Heart right ventricle (tissue), 16 donors: ENCODE measurements around the gene ELK3. TPM values are rescaled to one million over a fixed set of nuclear protein-coding genes. Genes with fewer than 3 reads are reported as not detected.

Source experiments
- ATAC-seq, 8 donors: fragments of 200-7000 bp; cut with Tn5 transposase; one replicate each; pipeline ENCODE4 v1.9.1; 2020; ENCODE audit warnings: mild to moderate bottlenecking in 8 of 8, moderate library complexity in 8 of 8, moderate number of reproducible peaks in 1 of 8
- DNase-seq, 2 donors: peaks; one replicate each; pipeline ENCODE4 v3.0.0-alpha.2; 2020
- H3K27ac ChIP-seq, 10 donors: fragments of 200-600 bp; sonication (generic) in 2 of 10; one replicate each; pipeline versions ENCODE4 v1.5.0 to v1.8.0; 2020 to 2022; ENCODE audit warnings: mild to moderate bottlenecking in 3 of 10
- H3K27me3 ChIP-seq, 7 donors: fragments of 200-600 bp; one replicate each; pipeline ENCODE4 v1.8.0; 2021 to 2022; ENCODE audit warnings: mild to moderate bottlenecking in 2 of 7
- H3K36me3 ChIP-seq, 9 donors: fragments of 200-600 bp; sonication (generic) in 1 of 9; one replicate each; pipeline versions ENCODE4 v1.5.0 to v1.8.0; 2020 to 2022; ENCODE audit warnings: mild to moderate bottlenecking in 2 of 9
- H3K4me1 ChIP-seq, 9 donors: fragments of 200-600 bp; sonication (generic) in 1 of 9; one replicate each; pipeline versions ENCODE4 v1.5.0 to v1.8.0; 2020 to 2022; ENCODE audit warnings: mild to moderate bottlenecking in 4 of 9
- H3K4me3 ChIP-seq, 10 donors: fragments of 200-600 bp; sonication (generic) in 2 of 10; one replicate each; pipeline versions ENCODE4 v1.5.0 to v1.8.0; 2020 to 2022; ENCODE audit warnings: mild to moderate bottlenecking in 7 of 10, moderate library complexity in 2 of 10
- H3K9me3 ChIP-seq, 11 donors: fragments of 200-600 bp in 10 of 11; sonication (generic) in 2 of 11; one replicate each; pipeline versions ENCODE4 v1.5.0 to v1.8.0; 2013 to 2022; ENCODE audit warnings: mild to moderate bottlenecking in 2 of 11, control low read depth in 1 of 11, moderate library complexity in 1 of 11
- WGBS, 2 donors: extraction: QIAGEN DNeasy Blood & Tissue Kit; methylation state at CpG; one replicate each; pipeline ENCODE4 v1.1.7; 2013; ENCODE audit warnings: inconsistent platforms in 1 of 2; 5-methylcytosine and 5-hydroxymethylcytosine counted together
- intact Hi-C, 10 donors: fragments of 100-400 bp; cut with DNase I; formaldehyde crosslinking; loops; one replicate each; pipeline versions ENCODE4 v1.11.1 to v1.14.2; 2022
- polyA plus RNA-seq, 2 donors: library from polyadenylated mRNA; stranded (reverse); fragments of 200-250 nt; gene quantifications; one replicate each; pipeline ENCODE4 v1.2.3, GENCODE V29; 2013
- total RNA-seq, 10 donors: library from RNA; stranded (reverse); fragmentation: NEBNext Ultra II Directional in 3 of 10; extraction: Animal tissue kit (Norgen Biotek cat#: 25700) in 3 of 10; gene quantifications; one replicate each; pipeline versions ENCODE4 v1.2.1 to v1.2.4, GENCODE V29; 2021 to 2023
- TF ChIP-seq, protein P1 (sequence below), 9 donors: fragments of 200-600 bp; sonication (generic) in 2 of 9; IDR thresholded peaks; one replicate each; pipeline versions ENCODE4 v1.5.0 to v1.8.0; 2021 to 2022; ENCODE audit warnings: antibody characterized with exemption in 9 of 9, mild to moderate bottlenecking in 5 of 9, moderate library complexity in 1 of 9
- donor health status: Arrhythmogenic right ventricular cardiomyopathy.
- donor health status: ischemic (EF 13 %, LVEDD 7.1; RV severe dilation, severe dysfunction).
- donor health status: healthy with polysubstance abuse.
- donor health status: DM: no; HTN: yes; CAD: no.
- donor health status: DM: no; HTN: no; CAD: no.
- donor health status: ischemic (EF 25% LVEDD 6.9; RV normal size, moderate dysfunction).
- donor health status: ischemic (EF 25% LVEDD 5.7; RV mildly dilated, moderate dysfunction).
- donor health status: healthy.
- donor health status: DM: yes; HTN: yes; CAD: no.
- donor health status: Ischemic cardiomyopathy.
- donor health status: ischemic (EF 35%, LVEDD 5.7; RV mildly dilated, moderate dysfunction).
- donor health status: nonischemic (EF 11% LVEDD 7.7; RV severe dilation, severe dysfunction).
- donor health status: DM: yes; HTN: yes; CAD: no.
- donor health status: PGD.
- donor health status: ischemic (EF 29% LVEDD 5.4; RV normal size, mild dysfunction).
- donor health status: nonischemic (EF 23%, LVEDD 6.1; RV moderate dilation, normal function).

ELK3 gene
- total and polyA plus RNA-seq, 12 donors, result 6.6 to 33.0 (median 21.4) TPM

DNA sequence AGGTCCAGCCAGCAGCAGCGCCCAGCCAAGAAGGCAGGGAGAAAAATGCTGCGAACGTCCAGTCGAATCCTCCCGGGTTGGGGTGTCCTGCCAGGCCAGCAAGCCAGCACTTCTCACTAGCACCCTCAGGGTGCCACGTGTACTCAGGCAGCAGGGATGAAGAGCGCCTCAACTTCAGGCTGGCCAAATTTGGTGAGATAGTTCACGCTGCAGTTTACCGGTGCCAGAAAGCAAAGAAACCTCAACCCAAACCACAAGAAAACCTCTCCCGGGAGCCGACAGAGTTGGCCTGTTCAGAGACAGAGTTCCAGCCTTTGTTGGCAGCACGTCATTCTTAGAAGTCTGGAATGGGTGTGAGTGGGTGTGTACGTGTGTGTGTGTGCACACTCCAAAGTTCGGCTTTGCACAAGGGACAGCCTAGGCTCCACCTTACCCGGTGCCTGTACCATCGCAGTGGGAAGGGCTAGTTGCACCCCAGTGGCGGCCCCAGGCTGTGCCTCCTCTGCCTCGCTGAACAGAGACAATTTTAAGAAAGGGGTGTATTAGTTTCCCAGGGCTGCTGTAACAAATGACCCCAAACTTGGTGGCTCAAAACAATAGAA, 42.1 kb downstream of the ELK3 start:
- TF ChIP-seq, protein P1, sequence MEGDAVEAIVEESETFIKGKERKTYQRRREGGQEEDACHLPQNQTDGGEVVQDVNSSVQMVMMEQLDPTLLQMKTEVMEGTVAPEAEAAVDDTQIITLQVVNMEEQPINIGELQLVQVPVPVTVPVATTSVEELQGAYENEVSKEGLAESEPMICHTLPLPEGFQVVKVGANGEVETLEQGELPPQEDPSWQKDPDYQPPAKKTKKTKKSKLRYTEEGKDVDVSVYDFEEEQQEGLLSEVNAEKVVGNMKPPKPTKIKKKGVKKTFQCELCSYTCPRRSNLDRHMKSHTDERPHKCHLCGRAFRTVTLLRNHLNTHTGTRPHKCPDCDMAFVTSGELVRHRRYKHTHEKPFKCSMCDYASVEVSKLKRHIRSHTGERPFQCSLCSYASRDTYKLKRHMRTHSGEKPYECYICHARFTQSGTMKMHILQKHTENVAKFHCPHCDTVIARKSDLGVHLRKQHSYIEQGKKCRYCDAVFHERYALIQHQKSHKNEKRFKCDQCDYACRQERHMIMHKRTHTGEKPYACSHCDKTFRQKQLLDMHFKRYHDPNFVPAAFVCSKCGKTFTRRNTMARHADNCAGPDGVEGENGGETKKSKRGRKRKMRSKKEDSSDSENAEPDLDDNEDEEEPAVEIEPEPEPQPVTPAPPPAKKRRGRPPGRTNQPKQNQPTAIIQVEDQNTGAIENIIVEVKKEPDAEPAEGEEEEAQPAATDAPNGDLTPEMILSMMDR (IDR thresholded peaks at IDR 0.05), result no peak
- ATAC-seq, result peak in 2 of 8 donors; percentile 4
- intact Hi-C loops, result loop anchor here in 5 of 10 donors (5.0 to 10.0 kb wide), 3 partner anchors 158 to 168 kb away; partner anchors contain the start of gene CDK17 (in 2 of the 5)
- 42 to 55% methylated on average over 18 of the region's 18 CpGs for WGBS, 2 donors
- peak; percentile 51 to 53 for DNase-seq
- Histone ChIP-seq H3K36me3 (peaks cover 0 to 18% (median 0%) of the 10 kb centered on the region in 9 donors), H3K27me3 (no peaks in the 10 kb centered on the region), H3K4me1 (peaks cover 61 to 92% (median 85%) of the 10 kb centered on the region in 9 donors), H3K9me3 (no peaks in the 10 kb centered on the region), H3K27ac (peak overlapping the region; percentile 8 to 86 (median 74)), H3K4me3 (no peak overlapping the region)

DNA sequence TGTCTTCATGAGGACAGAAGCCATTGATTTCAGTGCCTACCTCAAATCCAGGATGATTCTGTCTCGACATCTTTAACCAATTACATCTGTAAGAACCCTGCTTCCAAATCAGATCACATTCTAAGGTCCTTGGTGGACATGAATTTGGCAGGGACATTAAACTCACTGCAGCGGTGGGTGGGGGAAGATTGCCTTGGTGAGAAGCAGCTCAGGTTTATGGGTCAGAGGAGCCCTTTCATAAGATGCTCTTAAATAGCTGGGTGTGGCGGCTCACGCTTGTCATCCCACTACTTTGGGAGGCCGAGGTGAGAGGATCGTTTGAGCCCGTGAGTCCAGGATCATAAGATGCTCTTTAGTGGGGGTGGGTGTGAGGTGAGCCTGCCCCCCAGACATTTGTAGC, 42.9 kb downstream of the ELK3 start:
- 78 to 83% methylated on average over 7 of the region's 7 CpGs for WGBS, 2 donors
- Histone ChIP-seq H3K4me1 (peaks cover 63 to 99% (median 92%) of the 10 kb centered on the region in 9 donors), H3K27me3 (no peaks in the 10 kb centered on the region), H3K36me3 (peaks cover 0 to 14% (median 0%) of the 10 kb centered on the region in 9 donors), H3K27ac (peak overlapping the region; percentile 41 to 86 (median 74)), H3K4me3 (no peak overlapping the region), H3K9me3 (no peaks in the 10 kb centered on the region)
- TF ChIP-seq, protein P1 (IDR thresholded peaks at IDR 0.05), result no peak
- DNase-seq, result no peak
- ATAC-seq, result no peak
- intact Hi-C loops, result loop anchor here in 5 of 10 donors (5.0 to 10.0 kb wide), 3 partner anchors 158 to 168 kb away; partner anchors contain the start of gene CDK17 (in 2 of the 5)

DNA sequence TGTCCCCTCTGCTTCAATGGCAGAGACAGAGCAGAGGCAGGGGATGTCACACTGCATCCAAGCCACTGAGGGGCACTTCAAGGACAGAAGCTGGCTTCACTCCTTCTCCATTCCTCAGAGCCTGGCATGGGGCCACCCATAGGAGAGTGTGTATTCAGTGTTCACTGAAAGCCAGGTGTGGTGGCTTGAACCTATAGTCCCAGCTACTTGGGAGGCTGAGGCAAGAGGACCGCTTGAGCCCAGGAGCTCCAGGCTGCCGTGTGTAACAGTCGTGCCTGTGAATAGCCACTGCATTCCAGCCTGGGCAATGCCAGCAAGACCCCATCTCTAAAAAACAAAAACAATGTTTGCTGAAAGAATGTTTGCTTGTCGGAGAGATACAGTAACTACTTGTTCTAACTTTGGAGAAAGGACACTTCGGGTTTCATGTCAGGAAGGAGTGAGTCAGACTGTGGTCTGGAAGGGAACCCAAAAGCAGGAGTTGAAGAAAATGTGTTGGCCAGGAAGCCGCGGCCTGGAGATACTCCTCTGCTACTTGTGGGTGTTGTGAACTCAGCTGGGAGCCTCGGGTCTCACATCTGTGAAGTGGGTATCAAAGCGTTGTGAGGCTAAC, 43.4 kb downstream of the ELK3 start:
- DNase-seq, result peak; percentile 52 to 75
- ATAC-seq, result peak in 6 of 8 donors; percentile 7 to 40 (median 11)
- peaks cover 0 to 12% (median 0%) of the 10 kb centered on the region in 9 donors for H3K36me3 ChIP-seq
- intact Hi-C loops, result loop anchor here in 5 of 10 donors (5.0 to 10.0 kb wide), 3 partner anchors 157 to 167 kb away; partner anchors contain the start of gene CDK17 (in 2 of the 5)
- TF ChIP-seq, protein P1 (IDR thresholded peaks at IDR 0.05), result no peak
- H3K4me3 ChIP-seq, result no peak overlapping the region
- no peaks in the 10 kb centered on the region for H3K27me3 ChIP-seq
- H3K4me1 ChIP-seq, result peaks cover 64 to 100% (median 97%) of the 10 kb centered on the region in 9 donors
- peak overlapping the region; percentile 41 to 86 (median 74) for H3K27ac ChIP-seq
- 32 to 45% methylated on average over 9 of the region's 9 CpGs for WGBS, 2 donors
- H3K9me3 ChIP-seq, result no peaks in the 10 kb centered on the region

DNA sequence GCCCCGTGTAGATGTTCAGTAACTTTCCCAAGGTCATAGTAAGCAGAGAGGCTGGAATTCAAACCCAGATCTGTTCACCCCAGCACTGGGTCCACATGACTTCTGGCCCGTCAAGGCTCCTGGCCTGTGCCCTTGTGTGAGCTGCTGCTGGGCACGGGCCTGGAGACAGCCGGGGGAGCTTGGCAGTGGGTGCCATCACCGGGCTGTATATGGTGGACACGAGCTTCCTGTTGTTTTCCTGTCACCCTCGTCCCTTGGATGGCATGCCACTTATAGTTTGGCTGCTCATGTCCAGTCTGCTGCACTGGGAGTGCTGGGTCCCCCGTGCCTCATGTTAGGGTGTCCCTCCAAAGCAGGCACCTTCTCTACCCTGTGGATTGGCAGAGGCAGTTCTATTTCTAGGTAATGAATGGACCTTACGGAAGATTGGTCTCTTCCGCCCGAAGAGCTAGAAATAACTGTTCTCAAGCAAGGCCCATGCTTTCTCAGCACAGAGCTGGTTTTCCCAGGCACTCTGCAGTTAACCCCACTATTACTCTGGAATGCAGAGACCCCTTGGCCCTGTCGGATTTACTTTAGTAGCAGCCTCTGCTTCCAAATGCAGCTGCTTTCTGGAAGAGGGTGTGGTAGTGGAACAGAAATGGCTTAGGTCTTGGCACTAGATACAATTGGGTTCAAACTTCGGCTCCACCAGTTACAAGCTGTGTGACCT, 44.3 kb downstream of the ELK3 start:
- no peaks in the 10 kb centered on the region for H3K9me3 ChIP-seq
- 29 to 37% methylated on average over 13 of the region's 13 CpGs for WGBS, 2 donors
- H3K27ac ChIP-seq, result peak overlapping the region; percentile 41 to 86 (median 74)
- H3K36me3 ChIP-seq, result peaks cover 0 to 11% (median 0%) of the 10 kb centered on the region in 9 donors
- peaks cover 61 to 100% (median 94%) of the 10 kb centered on the region in 9 donors for H3K4me1 ChIP-seq
- DNase-seq, result no peak
- TF ChIP-seq, protein P1 (IDR thresholded peaks at IDR 0.05), result no peak
- peak in 5 of 8 donors; percentile 3 to 23 (median 10) for ATAC-seq
- intact Hi-C loops, result loop anchor here in 5 of 10 donors (5.0 to 10.0 kb wide), 3 partner anchors 156 to 166 kb away; partner anchors contain the start of gene CDK17 (in 2 of the 5)
- H3K4me3 ChIP-seq, result no peak overlapping the region
- no peaks in the 10 kb centered on the region for H3K27me3 ChIP-seq
